ENCODE data around the gene IL17B.
A peak's percentile ranks its signal among the peaks of the same experiment; 100 is the strongest.

IL17B gene

GRCh38 chr5:149358868-149359495 is 20.1 kb downstream of the IL17B start:
- FAIRE-seq: no peak
- DNase-seq (ENCODE audit: low spot score): no peak

GRCh38 chr5:149358294-149358651 is 20.8 kb downstream of the IL17B start:
- peak; percentile 14 for DNase-seq (ENCODE audit: low spot score)
- FAIRE-seq: no peak

- peak; percentile 77 for FAIRE-seq
- DNase-seq (ENCODE audit: low spot score): peak; percentile 99
These were observed 21.5 kb downstream of the IL17B start, which contains the start of gene PCYOX1L for GRCh38 chr5:149357370-149358293. PCYOX1L (plus strand) TSS chr5:149358046; CDS start chr5:149358069, 23 bp downstream.

- FAIRE-seq: no peak
- DNase-seq (ENCODE audit: low spot score): no peak
These were observed 22.7 kb downstream of the IL17B start for GRCh38 chr5:149356391-149356790.

- FAIRE-seq (no peak), DNase-seq (ENCODE audit: low spot score) (no peak)
These were observed 23.4 kb downstream of the IL17B start for GRCh38 chr5:149355688-149356087.

- no peak for DNase-seq (ENCODE audit: low spot score)
- no peak for FAIRE-seq
These were observed 25.2 kb downstream of the IL17B start for GRCh38 chr5:149353911-149354310.

- no peak for DNase-seq (ENCODE audit: low spot score)
- no peak for FAIRE-seq
These were observed 26.9 kb downstream of the IL17B start for GRCh38 chr5:149352169-149352568.

GRCh38 chr5:149349382-149349781 is 29.7 kb downstream of the IL17B start:
- FAIRE-seq (no peak), DNase-seq (ENCODE audit: low spot score) (no peak)

GRCh38 chr5:149348518-149348917 is 30.6 kb downstream of the IL17B start:
- DNase-seq (ENCODE audit: low spot score) (no peak), FAIRE-seq (no peak)

- no peak for FAIRE-seq
- DNase-seq (ENCODE audit: low spot score): peak; percentile 13
These were observed 33.2 kb downstream of the IL17B start for GRCh38 chr5:149345892-149346222.

- DNase-seq (ENCODE audit: low spot score): peak; percentile 98
- peak; percentile 13 for FAIRE-seq
These were observed 33.8 kb downstream of the IL17B start, which contains the start of gene GRPEL2 for GRCh38 chr5:149345147-149345891. GRPEL2 (plus strand) TSS chr5:149345499; CDS start chr5:149345540, 41 bp downstream.

GRCh38 chr5:149344151-149344550 is 34.9 kb downstream of the IL17B start:
- FAIRE-seq (no peak), DNase-seq (ENCODE audit: low spot score) (no peak)

- FAIRE-seq (no peak), DNase-seq (ENCODE audit: low spot score) (no peak)
These were observed 37.2 kb downstream of the IL17B start for GRCh38 chr5:149341876-149342275.

- no peak for FAIRE-seq
- DNase-seq (ENCODE audit: low spot score): no peak
These were observed 38.2 kb downstream of the IL17B start for GRCh38 chr5:149340920-149341319.

GRCh38 chr5:149338364-149338763 is 40.7 kb downstream of the IL17B start:
- no peak for FAIRE-seq
- DNase-seq (ENCODE audit: low spot score): no peak

GRCh38 chr5:149337736-149338135 is 41.4 kb downstream of the IL17B start:
- no peak for DNase-seq (ENCODE audit: low spot score)
- no peak for FAIRE-seq

GRCh38 chr5:149333711-149334443 is 45.2 kb downstream of the IL17B start:
- DNase-seq (ENCODE audit: low spot score) (no peak), FAIRE-seq (no peak)

GRCh38 chr5:149328177-149328576 is 50.9 kb downstream of the IL17B start:
- FAIRE-seq (no peak), DNase-seq (ENCODE audit: low spot score) (no peak)

- FAIRE-seq (no peak), DNase-seq (ENCODE audit: low spot score) (no peak)
These were observed 52.5 kb downstream of the IL17B start for GRCh38 chr5:149326611-149327010.

GRCh38 chr5:149325894-149326293 is 53.2 kb downstream of the IL17B start:
- DNase-seq (ENCODE audit: low spot score) (no peak), FAIRE-seq (no peak)

GRCh38 chr5:149325166-149325735 is 53.8 kb downstream of the IL17B start:
- no peak for DNase-seq (ENCODE audit: low spot score)
- no peak for FAIRE-seq
